CD4-positive, alpha-beta T cell treated with Interleukin-12 subunit alpha and Interleukin-12 subunit beta, for 1 hour (primary cell): ENCODE results near the gene PSEN1.

Experiments
- DNase-seq: peaks from one replicate; pipeline ENCODE4 v3.0.0-alpha.2; 2020

PSEN1 gene

GRCh38 chr14:73255693-73256225 lies 119.5 kb downstream of the PSEN1 start:
- no peak for DNase-seq

- no peak for DNase-seq
Measured at GRCh38 chr14:73258076-73258475, 121.8 kb downstream of the PSEN1 start.

DNA sequence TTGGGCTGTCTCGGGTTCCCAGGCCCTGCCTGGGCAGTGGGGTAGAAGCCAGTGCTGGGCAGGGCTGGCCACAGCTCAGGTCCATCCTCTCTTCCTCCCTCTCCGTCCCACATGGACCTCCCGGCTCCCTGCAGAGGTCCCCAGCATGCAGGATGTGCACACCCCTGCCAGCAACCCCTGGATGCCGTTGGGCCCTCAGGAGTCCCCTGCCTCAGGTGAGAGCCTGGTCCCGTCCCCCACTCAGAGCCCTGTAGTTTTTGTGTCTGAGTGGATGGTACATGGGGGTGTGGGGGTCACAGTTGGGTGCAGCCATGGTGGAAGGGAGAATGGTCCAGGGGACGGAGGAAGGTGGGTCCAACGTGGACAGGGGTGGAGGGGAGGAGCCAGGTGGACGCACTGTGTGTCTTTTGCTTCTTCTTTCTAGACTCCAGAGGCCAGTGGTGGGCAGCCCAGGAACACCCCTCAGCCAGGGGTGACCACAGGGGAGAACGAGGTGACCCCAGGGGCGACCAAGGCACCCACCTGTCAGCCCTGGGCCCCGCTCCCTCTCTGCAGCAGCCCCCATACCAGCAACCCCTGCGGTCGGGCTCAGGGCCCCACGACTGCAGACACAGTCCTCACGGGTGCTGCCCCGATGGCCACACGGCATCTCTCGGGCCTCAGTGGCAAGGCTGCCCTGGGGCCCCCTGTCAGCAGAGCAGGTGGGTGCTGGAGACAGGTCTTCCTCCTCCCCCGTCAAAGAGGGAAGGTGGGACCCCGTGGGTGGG lies 122.7 kb downstream of the PSEN1 start:
- DNase-seq: no peak

DNA sequence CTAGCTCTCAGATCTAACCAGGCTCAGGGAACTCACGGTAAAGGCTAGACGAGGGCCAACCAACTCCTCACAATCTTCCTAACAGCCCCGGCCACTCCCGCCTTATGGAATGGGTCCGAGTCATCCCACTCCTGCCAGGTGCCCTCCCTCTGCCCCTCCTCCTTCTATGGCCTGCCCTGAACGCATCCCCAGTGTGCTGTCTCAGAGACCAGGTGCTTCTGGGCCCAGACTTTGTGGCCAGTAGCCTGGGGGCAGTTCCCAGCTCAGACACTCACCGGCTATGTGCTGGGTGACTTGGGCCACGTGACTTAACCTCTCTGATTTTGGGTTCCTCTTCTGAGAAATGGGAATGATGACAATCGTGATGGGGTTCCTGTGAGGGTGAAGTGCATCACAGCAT lies 123.5 kb downstream of the PSEN1 start:
- DNase-seq: no peak

DNA sequence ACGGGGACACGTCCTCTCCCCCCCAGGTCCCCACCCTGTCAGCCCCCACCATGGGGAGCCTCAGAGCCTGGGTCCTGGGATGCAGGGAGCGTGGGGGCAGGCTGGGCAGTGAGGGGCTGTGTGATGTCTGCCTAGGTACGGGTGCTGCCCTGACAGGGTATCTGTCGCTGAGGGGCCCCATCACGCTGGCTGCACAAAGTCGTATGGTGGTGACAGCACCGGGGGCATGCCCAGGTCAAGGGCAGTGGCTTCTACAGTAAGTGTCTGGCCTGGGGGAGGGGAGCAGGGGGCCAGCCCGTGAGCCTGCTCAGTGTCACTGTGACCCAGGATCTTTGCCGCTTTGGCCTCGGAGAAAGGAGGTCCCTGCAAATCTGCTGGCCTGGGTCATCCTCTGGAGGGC lies 124.3 kb downstream of the PSEN1 start:
- DNase-seq: no peak

- no peak for DNase-seq
Measured at GRCh38 chr14:73261075-73261474, 124.8 kb downstream of the PSEN1 start.

GRCh38 chr14:73261520-73262426 lies 125.5 kb downstream of the PSEN1 start:
- no peak for DNase-seq

DNA sequence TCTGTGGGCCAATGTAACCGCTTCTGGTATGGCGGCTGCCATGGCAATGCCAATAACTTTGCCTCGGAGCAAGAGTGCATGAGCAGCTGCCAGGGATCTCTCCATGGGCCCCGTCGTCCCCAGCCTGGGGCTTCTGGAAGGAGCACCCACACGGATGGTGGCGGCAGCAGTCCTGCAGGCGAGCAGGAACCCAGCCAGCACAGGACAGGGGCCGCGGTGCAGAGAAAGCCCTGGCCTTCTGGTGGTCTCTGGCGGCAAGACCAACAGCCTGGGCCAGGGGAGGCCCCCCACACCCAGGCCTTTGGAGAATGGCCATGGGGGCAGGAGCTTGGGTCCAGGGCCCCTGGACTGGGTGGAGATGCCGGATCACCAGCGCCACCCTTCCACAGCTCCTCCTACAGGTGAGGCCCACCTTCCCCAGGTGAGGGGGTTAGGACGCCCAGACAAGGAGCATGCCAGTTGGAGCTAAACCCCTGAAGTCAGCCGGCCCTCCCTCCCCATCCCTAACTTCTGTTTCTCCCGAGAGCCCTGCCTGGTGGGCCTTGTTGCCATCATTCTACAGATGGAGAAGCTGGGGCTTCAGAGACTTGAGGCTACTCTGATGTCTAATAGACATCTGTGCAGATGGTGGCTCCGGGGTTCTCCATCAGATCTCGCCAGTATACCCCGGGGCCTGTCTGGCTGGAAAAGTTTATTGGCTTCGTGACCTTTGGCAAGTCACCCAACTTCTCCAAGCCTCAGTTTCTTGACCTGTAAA lies 126.3 kb downstream of the PSEN1 start:
- DNase-seq: no peak

- no peak for DNase-seq
Measured at GRCh38 chr14:73263606-73264005, 127.3 kb downstream of the PSEN1 start.

DNA sequence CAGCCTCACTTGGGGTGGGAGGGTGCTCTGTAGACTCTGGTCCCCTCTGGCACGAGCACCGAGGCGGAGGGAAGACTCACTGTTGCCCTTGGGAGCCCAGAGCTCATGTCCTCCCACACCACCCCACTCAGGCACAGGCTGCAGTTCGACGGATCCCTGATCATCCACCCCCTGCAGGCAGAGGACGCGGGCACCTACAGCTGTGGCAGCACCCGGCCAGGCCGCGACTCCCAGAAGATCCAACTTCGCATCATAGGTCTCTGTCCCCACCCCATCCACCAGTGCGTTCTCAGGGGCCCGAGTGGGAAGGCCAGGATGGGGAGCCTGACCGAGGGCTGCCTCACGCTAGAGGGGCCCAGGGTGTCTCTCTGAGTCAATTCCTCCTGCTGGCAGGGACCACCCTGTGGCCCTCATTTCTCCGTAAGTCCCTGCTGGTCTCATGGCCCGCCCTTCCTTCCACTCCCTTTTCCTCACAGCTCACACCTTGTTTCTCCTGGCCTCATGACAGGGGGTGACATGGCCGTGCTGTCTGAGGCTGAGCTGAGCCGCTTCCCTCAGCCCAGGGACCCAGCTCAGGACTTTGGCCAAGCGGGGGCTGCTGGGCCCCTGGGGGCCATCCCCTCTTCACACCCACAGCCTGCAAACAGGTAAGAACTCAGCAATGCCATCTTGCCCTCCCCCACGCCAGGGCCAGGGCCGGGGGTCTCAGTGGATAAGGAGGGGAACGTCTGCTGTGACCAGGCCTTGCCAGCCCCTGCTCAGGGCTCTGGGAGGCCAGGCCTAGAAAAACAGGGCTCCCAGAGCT lies 128.0 kb downstream of the PSEN1 start:
- no peak for DNase-seq

DNA sequence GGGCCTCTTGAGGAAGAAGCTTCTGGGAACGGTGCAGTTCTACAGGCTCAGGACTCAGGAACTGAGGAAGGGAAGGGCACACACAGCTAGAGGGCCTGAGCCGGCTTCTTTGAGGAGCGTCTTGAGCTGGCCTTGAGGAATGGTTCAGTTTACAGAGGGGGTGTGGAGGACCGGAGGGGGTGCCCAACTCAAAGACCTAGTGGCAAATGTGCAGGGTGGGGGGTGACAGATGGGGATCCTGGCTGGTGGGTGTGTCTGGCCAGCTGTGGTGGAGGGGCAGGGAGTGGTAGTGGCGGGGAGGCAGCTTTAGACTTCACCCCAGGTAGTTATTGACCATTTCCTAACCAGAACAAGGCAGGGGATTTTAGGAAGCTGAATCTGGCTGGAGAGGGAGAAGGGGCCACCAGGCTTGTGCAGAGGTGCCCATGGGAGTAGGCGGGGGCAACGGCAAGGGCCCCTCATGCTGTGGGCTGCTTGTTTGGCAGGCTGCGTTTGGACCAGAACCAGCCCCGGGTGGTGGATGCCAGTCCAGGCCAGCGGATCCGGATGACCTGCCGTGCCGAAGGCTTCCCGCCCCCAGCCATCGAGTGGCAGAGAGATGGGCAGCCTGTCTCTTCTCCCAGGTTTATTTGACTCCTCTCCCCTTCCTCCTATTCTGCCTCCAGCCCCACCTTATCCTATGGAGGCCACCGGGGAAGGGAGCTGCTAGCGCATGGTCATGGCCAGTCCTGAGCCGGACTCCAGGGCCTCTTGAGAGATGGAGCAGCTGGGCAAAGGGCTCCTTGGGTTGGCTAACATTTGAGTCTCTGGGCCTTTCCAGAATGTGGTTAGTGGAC lies 128.8 kb downstream of the PSEN1 start:
- no peak for DNase-seq

GRCh38 chr14:73265721-73266046 lies 129.4 kb downstream of the PSEN1 start:
- no peak for DNase-seq

GRCh38 chr14:73266317-73266716 lies 130.0 kb downstream of the PSEN1 start:
- no peak for DNase-seq

DNA sequence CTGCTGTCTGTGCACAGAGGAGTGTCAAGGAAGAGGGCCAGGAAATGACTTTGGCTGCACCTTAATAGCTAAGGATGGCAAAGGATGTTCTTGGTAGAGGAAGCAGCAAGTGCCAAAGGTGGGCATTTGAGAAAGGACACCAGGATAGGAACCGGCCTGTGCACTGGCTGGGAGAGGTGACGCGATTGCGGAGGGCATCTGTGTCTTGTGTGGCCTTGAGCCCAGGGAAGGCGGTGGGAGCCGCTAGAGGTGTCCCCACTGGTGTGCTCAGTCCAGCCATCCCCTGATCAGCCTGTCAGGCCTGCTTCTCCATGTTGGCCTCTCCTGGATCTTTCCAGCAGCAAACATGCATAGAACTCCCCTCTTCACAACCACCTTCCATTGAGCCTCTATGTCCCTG lies 131.2 kb downstream of the PSEN1 start:
- DNase-seq: no peak

DNA sequence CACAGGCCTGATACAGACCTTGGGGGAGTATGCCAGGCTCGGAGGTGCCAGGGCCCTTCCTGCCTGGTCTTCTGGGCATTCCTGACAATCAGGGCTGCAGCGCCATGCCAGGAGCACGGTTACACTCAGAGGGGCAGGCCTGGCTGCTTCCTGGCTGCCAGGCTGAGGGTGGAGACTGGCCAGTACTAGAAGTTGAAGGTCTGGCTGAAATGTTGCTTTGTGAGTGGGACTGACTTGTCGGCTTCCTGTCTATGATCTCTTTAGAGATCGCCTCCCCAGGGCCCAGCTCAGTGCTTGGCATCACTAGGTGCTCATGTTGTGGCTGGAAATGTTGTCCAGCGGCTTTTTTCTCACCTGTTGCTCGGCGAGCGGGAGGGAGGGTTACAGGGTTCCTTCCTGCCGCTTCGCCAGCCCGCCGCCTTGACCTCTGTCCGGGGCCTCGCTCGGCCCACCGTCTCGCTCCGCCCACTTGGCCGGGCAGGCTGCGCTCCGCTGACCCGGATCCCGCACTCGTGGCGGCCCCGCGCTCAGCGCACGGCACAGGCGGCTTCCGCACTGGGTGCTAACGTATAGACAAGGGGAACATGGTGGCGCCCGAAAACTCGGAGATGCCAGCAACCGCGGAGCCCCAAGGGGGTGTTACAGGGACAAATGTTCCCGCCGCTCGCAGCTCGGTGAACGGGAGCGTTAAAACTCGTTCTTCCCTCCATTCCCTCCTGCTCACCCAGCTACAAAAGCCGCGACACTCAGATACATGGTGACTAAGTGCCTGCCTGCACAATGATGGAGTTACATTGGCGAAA lies 133.6 kb downstream of the PSEN1 start:
- no peak for DNase-seq

DNA sequence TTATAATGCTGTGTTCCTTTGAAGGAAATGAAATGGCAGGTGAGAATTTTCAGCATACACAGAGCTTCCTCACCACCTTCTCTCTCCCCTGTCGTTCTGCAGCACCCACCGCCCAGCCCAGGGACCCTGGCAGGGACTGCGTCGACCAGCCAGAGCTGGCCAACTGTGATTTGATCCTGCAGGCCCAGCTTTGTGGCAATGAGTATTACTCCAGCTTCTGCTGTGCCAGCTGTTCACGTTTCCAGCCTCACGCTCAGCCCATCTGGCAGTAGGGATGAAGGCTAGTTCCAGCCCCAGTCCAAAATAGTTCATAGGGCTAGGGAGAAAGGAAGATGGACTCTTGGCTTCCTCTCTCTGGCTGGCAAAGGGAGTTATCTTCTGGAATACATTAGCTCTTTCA lies 136.1 kb downstream of the PSEN1 start:
- no peak for DNase-seq
